Measurements from ENCODE around the gene IL23A. TPM values are rescaled to one million over a fixed set of nuclear protein-coding genes. Genes with fewer than 3 reads are reported as not detected.
"Not testable (repeated sequence)": the region's sequence is repeated elsewhere in the genome, so short reads cannot be mapped to it uniquely, and the experiment has no call there.

IL23A gene
- total RNA-seq, 1 donor: 23.5 TPM

GRCh38 chr12:56336361-56337167, 2.1 kb upstream of the IL23A start:
- H3K9me3 ChIP-seq (ENCODE audit: low read depth, low read length): no peaks in the 10 kb centered on the region
- no peaks in the 10 kb centered on the region for H3K27me3 ChIP-seq (ENCODE audit: insufficient read depth, low read length)
- H3K4me1 ChIP-seq (ENCODE audit: insufficient read depth, low read length): peaks cover 67% of the 10 kb centered on the region
- no peak overlapping the region for H3K4me3 ChIP-seq (ENCODE audit: low read length)

- H3K9me3 ChIP-seq (ENCODE audit: low read depth, low read length): no peaks in the 10 kb centered on the region
- H3K4me3 ChIP-seq (ENCODE audit: low read length): no peak overlapping the region
- H3K4me1 ChIP-seq (ENCODE audit: insufficient read depth, low read length): peaks cover 62% of the 10 kb centered on the region
- H3K27me3 ChIP-seq (ENCODE audit: insufficient read depth, low read length): no peaks in the 10 kb centered on the region
Observed at GRCh38 chr12:56337753-56338251, 882 bp upstream of the IL23A start.

- H3K4me3 ChIP-seq (ENCODE audit: low read length): peak overlapping the region; percentile 14
- H3K9me3 ChIP-seq (ENCODE audit: low read depth, low read length): no peaks in the 10 kb centered on the region
- H3K4me1 ChIP-seq (ENCODE audit: insufficient read depth, low read length): peaks cover 54% of the 10 kb centered on the region
- no peaks in the 10 kb centered on the region for H3K27me3 ChIP-seq (ENCODE audit: insufficient read depth, low read length)
Observed at GRCh38 chr12:56339158-56339422, 406 bp downstream of the IL23A start.

DNA sequence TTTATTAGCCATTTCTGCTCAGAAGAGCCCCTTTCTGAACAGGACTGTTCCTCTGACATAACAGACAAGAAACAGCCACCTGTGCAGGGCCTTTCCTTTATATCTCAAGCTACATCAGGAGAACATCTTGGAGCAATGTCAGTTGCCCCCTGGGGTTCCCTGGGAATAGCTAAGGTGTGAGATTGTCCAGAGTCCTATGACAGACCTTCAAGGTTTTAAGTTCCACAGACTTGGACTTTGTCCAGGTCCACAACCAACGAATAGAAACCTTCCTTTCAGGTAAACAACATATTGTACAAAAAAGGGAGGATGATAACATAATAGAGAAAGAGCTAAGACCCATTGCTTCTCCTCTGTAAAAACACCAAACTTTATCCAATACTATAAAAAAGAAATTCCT, 2.9 kb downstream of the IL23A start:
- no peaks in the 10 kb centered on the region for H3K9me3 ChIP-seq (ENCODE audit: low read depth, low read length)
- no peak overlapping the region for H3K4me3 ChIP-seq (ENCODE audit: low read length)
- H3K27me3 ChIP-seq (ENCODE audit: insufficient read depth, low read length): no peaks in the 10 kb centered on the region
- peaks cover 39% of the 10 kb centered on the region for H3K4me1 ChIP-seq (ENCODE audit: insufficient read depth, low read length)

DNA sequence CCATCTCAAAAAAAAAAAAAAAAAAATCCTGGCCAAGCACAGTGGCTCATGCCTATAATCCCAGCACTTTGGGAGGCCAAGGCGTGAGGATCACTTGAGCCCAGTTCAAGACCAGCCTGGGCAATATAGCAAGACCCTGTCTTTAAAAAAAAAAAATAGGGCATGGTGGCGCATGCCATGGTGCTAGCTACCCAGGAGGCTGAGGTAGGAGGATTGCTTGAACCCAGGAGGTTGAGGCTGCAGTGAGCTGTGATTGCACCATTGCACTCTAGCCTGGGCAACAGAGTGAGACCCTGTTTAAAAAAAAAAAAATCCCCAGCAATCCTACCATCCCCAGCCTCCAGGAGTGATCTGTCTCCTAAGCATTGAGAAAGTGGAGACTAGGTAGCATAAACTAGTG, 3.6 kb downstream of the IL23A start:
- H3K27me3 ChIP-seq (ENCODE audit: insufficient read depth, low read length); H3K9me3 ChIP-seq (ENCODE audit: low read depth, low read length): not testable (repeated sequence)
- peaks cover 32% of the 10 kb centered on the region for H3K4me1 ChIP-seq (ENCODE audit: insufficient read depth, low read length)

GRCh38 chr12:56346675-56347074, 8.0 kb downstream of the IL23A start:
- H3K27me3 ChIP-seq (ENCODE audit: insufficient read depth, low read length): no peaks in the 10 kb centered on the region
- H3K9me3 ChIP-seq (ENCODE audit: low read depth, low read length): no peaks in the 10 kb centered on the region
- H3K4me1 ChIP-seq (ENCODE audit: insufficient read depth, low read length): no peaks in the 10 kb centered on the region
- no peak overlapping the region for H3K4me3 ChIP-seq (ENCODE audit: low read length)

More for the DNA sequence above, 3.6 kb downstream of the IL23A start:
- H3K4me3 ChIP-seq (ENCODE audit: low read length): not testable (repeated sequence)

GRCh38 chr12:56347255-56347654, 8.6 kb downstream of the IL23A start:
- H3K27me3 ChIP-seq (ENCODE audit: insufficient read depth, low read length); H3K4me1 ChIP-seq (ENCODE audit: insufficient read depth, low read length); H3K4me3 ChIP-seq (ENCODE audit: low read length); H3K9me3 ChIP-seq (ENCODE audit: low read depth, low read length): not testable (repeated sequence)

GRCh38 chr12:56348776-56349175, 10.1 kb downstream of the IL23A start:
- Histone ChIP-seq H3K9me3 (ENCODE audit: low read depth, low read length) (no peaks in the 10 kb centered on the region), H3K4me1 (ENCODE audit: insufficient read depth, low read length) (no peaks in the 10 kb centered on the region), H3K4me3 (ENCODE audit: low read length) (no peak overlapping the region), H3K27me3 (ENCODE audit: insufficient read depth, low read length) (no peaks in the 10 kb centered on the region)

DNA sequence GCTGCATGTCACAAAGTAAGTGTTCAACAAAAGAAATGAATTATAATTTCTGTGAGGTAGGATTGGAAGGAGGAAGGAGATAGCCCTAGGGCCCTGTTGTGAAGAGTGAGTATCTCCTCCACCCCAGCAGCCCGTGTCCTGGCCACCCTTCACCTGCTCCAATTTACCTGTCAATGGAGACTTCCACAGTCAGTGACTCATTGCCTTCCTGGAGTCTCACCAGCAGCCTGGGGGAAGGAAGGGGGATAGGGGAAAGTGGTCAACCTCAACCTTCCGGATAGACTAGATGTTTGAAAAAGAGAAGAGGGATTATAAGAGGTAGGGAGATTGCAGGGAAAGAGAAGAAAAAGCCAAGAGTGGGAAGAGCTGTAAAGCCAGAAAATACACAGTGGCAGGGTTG, 12.0 kb downstream of the IL23A start:
- H3K4me3 ChIP-seq (ENCODE audit: low read length): no peak overlapping the region
- no peaks in the 10 kb centered on the region for H3K27me3 ChIP-seq (ENCODE audit: insufficient read depth, low read length)
- no peaks in the 10 kb centered on the region for H3K4me1 ChIP-seq (ENCODE audit: insufficient read depth, low read length)
- no peaks in the 10 kb centered on the region for H3K9me3 ChIP-seq (ENCODE audit: low read depth, low read length)

- H3K4me1 ChIP-seq (ENCODE audit: insufficient read depth, low read length): no peaks in the 10 kb centered on the region
- H3K4me3 ChIP-seq (ENCODE audit: low read length): no peak overlapping the region
- H3K27me3 ChIP-seq (ENCODE audit: insufficient read depth, low read length): no peaks in the 10 kb centered on the region
- no peaks in the 10 kb centered on the region for H3K9me3 ChIP-seq (ENCODE audit: low read depth, low read length)
Observed at GRCh38 chr12:56351325-56351724, 12.6 kb downstream of the IL23A start.

DNA sequence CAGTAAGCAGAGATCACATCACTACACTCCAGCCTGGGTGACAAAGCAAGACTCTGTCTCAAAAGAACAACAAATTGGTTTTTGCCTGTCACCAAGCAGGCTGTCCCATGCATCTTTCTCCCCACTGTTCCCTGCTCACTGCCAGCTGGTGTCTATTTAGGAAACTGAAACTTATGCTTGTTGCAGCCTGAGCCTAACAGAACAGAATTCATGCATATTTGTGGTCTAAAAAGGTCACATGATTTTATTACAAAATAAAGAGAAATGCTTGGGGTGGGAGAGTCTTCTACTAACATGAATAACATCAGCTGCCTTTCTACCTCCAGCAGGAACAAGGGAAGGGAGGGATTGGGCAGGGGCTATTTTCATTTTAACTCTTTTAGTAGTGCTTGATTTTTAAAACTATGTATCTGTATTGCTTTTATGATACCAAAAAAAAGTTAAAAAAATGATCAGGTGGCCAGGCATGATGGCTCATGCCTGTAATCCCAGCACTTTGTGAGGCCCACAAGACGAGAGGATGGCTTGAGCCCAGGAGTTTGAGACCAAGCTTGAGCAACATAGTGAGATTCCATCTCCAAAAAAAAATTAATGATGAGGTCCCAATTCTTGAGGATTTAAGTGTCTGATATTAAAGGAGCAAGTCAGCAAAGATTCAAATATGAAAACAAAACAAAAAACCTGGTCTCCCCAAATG, 20.3 kb downstream of the IL23A start:
- Histone ChIP-seq H3K9me3 (ENCODE audit: low read depth, low read length) (no peaks in the 10 kb centered on the region), H3K4me1 (ENCODE audit: insufficient read depth, low read length) (peaks cover 34% of the 10 kb centered on the region), H3K27me3 (ENCODE audit: insufficient read depth, low read length) (no peaks in the 10 kb centered on the region), H3K4me3 (ENCODE audit: low read length) (peak overlapping the region; percentile 96)

DNA sequence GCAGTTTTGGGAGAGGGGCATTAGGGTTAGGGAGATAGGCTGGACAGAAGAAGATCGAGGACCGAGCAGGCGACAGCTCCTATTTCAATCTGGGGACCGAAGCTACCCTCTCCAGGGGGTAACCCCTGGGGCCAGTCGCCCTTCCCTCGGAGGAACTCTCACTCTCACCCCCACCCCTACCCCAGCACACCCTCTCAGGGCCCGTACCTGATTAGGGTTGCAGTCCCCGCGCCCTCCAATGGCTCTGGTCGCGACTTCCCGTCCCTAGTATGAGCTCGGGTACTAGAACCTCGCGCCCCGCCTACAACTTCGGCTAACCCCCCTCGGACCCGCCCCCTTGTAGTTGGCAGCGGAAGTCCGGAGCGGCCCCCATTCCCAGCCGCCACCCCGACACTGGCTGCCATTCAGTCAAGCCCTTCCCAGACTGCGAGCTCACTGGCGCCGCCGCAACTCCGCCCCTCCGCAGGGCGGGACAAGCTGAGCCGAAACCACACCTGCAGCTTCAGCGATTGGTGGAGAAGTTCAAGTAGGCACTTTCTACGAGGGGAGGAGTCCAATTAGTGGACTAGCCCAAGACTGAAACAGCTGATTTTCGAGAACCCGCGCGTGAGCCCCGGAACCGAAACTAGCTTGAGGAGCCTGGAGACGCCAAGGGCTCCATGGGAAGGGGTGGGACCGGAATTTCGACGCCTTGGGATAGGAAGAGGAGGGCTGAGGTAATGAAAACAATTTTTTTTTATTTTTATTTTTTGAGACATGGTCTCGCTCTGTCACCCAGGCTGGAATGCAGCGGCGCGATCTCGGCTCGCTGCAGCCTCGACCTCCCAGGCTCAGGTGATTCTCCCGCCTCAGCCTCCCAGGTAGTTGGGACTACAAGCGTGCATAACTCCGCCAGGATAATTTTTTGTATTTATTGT, 21.4 kb downstream of the IL23A start, which contains the start of gene STAT2:
Gene STAT2 (minus strand): TSS at position 257 of the 917 bp plus-strand sequence. CDS start 3,536 bp downstream, outside the sequence.
- Histone ChIP-seq H3K27me3 (ENCODE audit: insufficient read depth, low read length) (no peaks in the 10 kb centered on the region), H3K4me1 (ENCODE audit: insufficient read depth, low read length) (peaks cover 34% of the 10 kb centered on the region), H3K4me3 (ENCODE audit: low read length) (peak within 1 kb of the TSS; percentile 96), H3K9me3 (ENCODE audit: low read depth, low read length) (no peaks in the 10 kb centered on the region)

GRCh38 chr12:56361487-56362129, 22.9 kb downstream of the IL23A start:
- Histone ChIP-seq H3K4me1 (ENCODE audit: insufficient read depth, low read length) (peaks cover 32% of the 10 kb centered on the region), H3K27me3 (ENCODE audit: insufficient read depth, low read length) (no peaks in the 10 kb centered on the region), H3K9me3 (ENCODE audit: low read depth, low read length) (no peaks in the 10 kb centered on the region), H3K4me3 (ENCODE audit: low read length) (no peak overlapping the region)

- H3K4me3 ChIP-seq (ENCODE audit: low read length): no peak within 1 kb of the TSS
- H3K4me1 ChIP-seq (ENCODE audit: insufficient read depth, low read length): peaks cover 26% of the 10 kb centered on the region
- no peaks in the 10 kb centered on the region for H3K27me3 ChIP-seq (ENCODE audit: insufficient read depth, low read length)
- H3K9me3 ChIP-seq (ENCODE audit: low read depth, low read length): no peaks in the 10 kb centered on the region
Observed at GRCh38 chr12:56362130-56363059, 23.7 kb downstream of the IL23A start, which contains the start of gene APOF. Gene APOF, minus strand, starts transcription at chr12:56362857. Its CDS starts 112 bp downstream, at chr12:56362745.

Measured in mononuclear cell (primary cell).